ENCODE data around the gene SLC35F1. TPM values are rescaled to one million over a fixed set of nuclear protein-coding genes. Genes with fewer than 3 reads are reported as not detected.

Gene SLC35F1
- total and polyA plus RNA-seq, 4 donors: 27.8 to 68.7 (median 61.5) TPM

GRCh38 chr6:118179048-118179447 lies 272.0 kb downstream of the SLC35F1 start:
- H3K4me3 ChIP-seq (ENCODE audit: low read depth, low read length): no peak overlapping the region
- no peak overlapping the region for H3K27ac ChIP-seq (ENCODE audit: low read depth, low read length)
- H3K4me1 ChIP-seq (ENCODE audit: control insufficient read depth, insufficient read depth, low read length): no peaks in the 10 kb centered on the region
- DNase-seq (ENCODE audit: low read depth in 4 of 6, low spot score in 6 of 6): peak in 1 of 6 donors; percentile 62
- peaks cover 4% of the 10 kb centered on the region for H3K9me3 ChIP-seq (ENCODE audit: control insufficient read depth, insufficient read depth, low read length)
- no peaks in the 10 kb centered on the region for H3K27me3 ChIP-seq (ENCODE audit: control insufficient read depth, insufficient read depth, low read length)
- H3K36me3 ChIP-seq (ENCODE audit: control insufficient read depth, insufficient read depth, low read length): no peaks in the 10 kb centered on the region
- 82% methylated on average over 1 of the region's 1 CpG for WGBS (ENCODE audit: insufficient coverage)

GRCh38 chr6:118186672-118187567 lies 279.9 kb downstream of the SLC35F1 start:
- no CpG with 5 or more reads among the region's 1 CpG for WGBS (ENCODE audit: insufficient coverage)
- Histone ChIP-seq H3K4me1 (ENCODE audit: control insufficient read depth, insufficient read depth, low read length) (no peaks in the 10 kb centered on the region), H3K9me3 (ENCODE audit: control insufficient read depth, insufficient read depth, low read length) (no peaks in the 10 kb centered on the region), H3K27ac (ENCODE audit: low read depth, low read length) (no peak overlapping the region), H3K36me3 (ENCODE audit: control insufficient read depth, insufficient read depth, low read length) (no peaks in the 10 kb centered on the region), H3K4me3 (ENCODE audit: low read depth, low read length) (no peak overlapping the region), H3K27me3 (ENCODE audit: control insufficient read depth, insufficient read depth, low read length) (no peaks in the 10 kb centered on the region)
- DNase-seq (ENCODE audit: low read depth in 4 of 6, low spot score in 6 of 6): peak in 1 of 6 donors; percentile 20

- Histone ChIP-seq H3K4me1 (ENCODE audit: control insufficient read depth, insufficient read depth, low read length) (no peaks in the 10 kb centered on the region), H3K9me3 (ENCODE audit: control insufficient read depth, insufficient read depth, low read length) (no peaks in the 10 kb centered on the region), H3K4me3 (ENCODE audit: low read depth, low read length) (no peak overlapping the region), H3K36me3 (ENCODE audit: control insufficient read depth, insufficient read depth, low read length) (no peaks in the 10 kb centered on the region), H3K27me3 (ENCODE audit: control insufficient read depth, insufficient read depth, low read length) (no peaks in the 10 kb centered on the region), H3K27ac (ENCODE audit: low read depth, low read length) (no peak overlapping the region)
- DNase-seq (ENCODE audit: low read depth in 4 of 6, low spot score in 6 of 6): no peak
- WGBS (ENCODE audit: insufficient coverage): no CpG with 5 or more reads among the region's 3 CpGs
These were observed 280.6 kb downstream of the SLC35F1 start for GRCh38 chr6:118187568-118188164.

GRCh38 chr6:118188561-118188960 lies 281.5 kb downstream of the SLC35F1 start:
- H3K36me3 ChIP-seq (ENCODE audit: control insufficient read depth, insufficient read depth, low read length): no peaks in the 10 kb centered on the region
- WGBS (ENCODE audit: insufficient coverage): no CpG with 5 or more reads among the region's 2 CpGs
- H3K4me3 ChIP-seq (ENCODE audit: low read depth, low read length): no peak overlapping the region
- DNase-seq (ENCODE audit: low read depth in 4 of 6, low spot score in 6 of 6): no peak
- no peaks in the 10 kb centered on the region for H3K27me3 ChIP-seq (ENCODE audit: control insufficient read depth, insufficient read depth, low read length)
- H3K9me3 ChIP-seq (ENCODE audit: control insufficient read depth, insufficient read depth, low read length): no peaks in the 10 kb centered on the region
- H3K27ac ChIP-seq (ENCODE audit: low read depth, low read length): no peak overlapping the region
- H3K4me1 ChIP-seq (ENCODE audit: control insufficient read depth, insufficient read depth, low read length): no peaks in the 10 kb centered on the region

- no peaks in the 10 kb centered on the region for H3K9me3 ChIP-seq (ENCODE audit: control insufficient read depth, insufficient read depth, low read length)
- peaks cover 7% of the 10 kb centered on the region for H3K4me1 ChIP-seq (ENCODE audit: control insufficient read depth, insufficient read depth, low read length)
- no peak overlapping the region for H3K4me3 ChIP-seq (ENCODE audit: low read depth, low read length)
- peaks cover 4% of the 10 kb centered on the region for H3K27me3 ChIP-seq (ENCODE audit: control insufficient read depth, insufficient read depth, low read length)
- no peaks in the 10 kb centered on the region for H3K36me3 ChIP-seq (ENCODE audit: control insufficient read depth, insufficient read depth, low read length)
- DNase-seq (ENCODE audit: low read depth in 4 of 6, low spot score in 6 of 6): peak in 2 of 6 donors; percentile 42 to 48
- 40% methylated on average over 1 of the region's 3 CpGs for WGBS (ENCODE audit: insufficient coverage)
- no peak overlapping the region for H3K27ac ChIP-seq (ENCODE audit: low read depth, low read length)
These were observed 290.5 kb downstream of the SLC35F1 start for GRCh38 chr6:118197539-118197938.

- Histone ChIP-seq H3K27me3 (ENCODE audit: control insufficient read depth, insufficient read depth, low read length) (peaks cover 4% of the 10 kb centered on the region), H3K36me3 (ENCODE audit: control insufficient read depth, insufficient read depth, low read length) (no peaks in the 10 kb centered on the region), H3K4me3 (ENCODE audit: low read depth, low read length) (no peak overlapping the region), H3K27ac (ENCODE audit: low read depth, low read length) (no peak overlapping the region), H3K4me1 (ENCODE audit: control insufficient read depth, insufficient read depth, low read length) (peaks cover 7% of the 10 kb centered on the region), H3K9me3 (ENCODE audit: control insufficient read depth, insufficient read depth, low read length) (no peaks in the 10 kb centered on the region)
- 44% methylated on average over 1 of the region's 1 CpG for WGBS (ENCODE audit: insufficient coverage)
- DNase-seq (ENCODE audit: low read depth in 4 of 6, low spot score in 6 of 6): no peak
These were observed 291.7 kb downstream of the SLC35F1 start for GRCh38 chr6:118198746-118199145.

- no CpG with 5 or more reads among the region's 1 CpG for WGBS (ENCODE audit: insufficient coverage)
- H3K27ac ChIP-seq (ENCODE audit: low read depth, low read length): no peak overlapping the region
- H3K36me3 ChIP-seq (ENCODE audit: control insufficient read depth, insufficient read depth, low read length): no peaks in the 10 kb centered on the region
- DNase-seq (ENCODE audit: low read depth in 4 of 6, low spot score in 6 of 6): no peak
- no peaks in the 10 kb centered on the region for H3K9me3 ChIP-seq (ENCODE audit: control insufficient read depth, insufficient read depth, low read length)
- H3K4me1 ChIP-seq (ENCODE audit: control insufficient read depth, insufficient read depth, low read length): peaks cover 10% of the 10 kb centered on the region
- H3K27me3 ChIP-seq (ENCODE audit: control insufficient read depth, insufficient read depth, low read length): no peaks in the 10 kb centered on the region
- no peak overlapping the region for H3K4me3 ChIP-seq (ENCODE audit: low read depth, low read length)
These were observed 293.1 kb downstream of the SLC35F1 start for GRCh38 chr6:118200160-118200559.

- Histone ChIP-seq H3K27me3 (ENCODE audit: control insufficient read depth, insufficient read depth, low read length) (no peaks in the 10 kb centered on the region), H3K27ac (ENCODE audit: low read depth, low read length) (peak overlapping the region; percentile 67), H3K4me1 (ENCODE audit: control insufficient read depth, insufficient read depth, low read length) (peaks cover 6% of the 10 kb centered on the region), H3K9me3 (ENCODE audit: control insufficient read depth, insufficient read depth, low read length) (no peaks in the 10 kb centered on the region), H3K36me3 (ENCODE audit: control insufficient read depth, insufficient read depth, low read length) (no peaks in the 10 kb centered on the region), H3K4me3 (ENCODE audit: low read depth, low read length) (no peak overlapping the region)
- DNase-seq (ENCODE audit: low read depth in 4 of 6, low spot score in 6 of 6): no peak
- 80% methylated on average over 1 of the region's 1 CpG for WGBS (ENCODE audit: insufficient coverage)
These were observed 295.5 kb downstream of the SLC35F1 start for GRCh38 chr6:118202517-118202916.

- Histone ChIP-seq H3K36me3 (ENCODE audit: control insufficient read depth, insufficient read depth, low read length) (no peaks in the 10 kb centered on the region), H3K27ac (ENCODE audit: low read depth, low read length) (peak overlapping the region; percentile 67), H3K27me3 (ENCODE audit: control insufficient read depth, insufficient read depth, low read length) (no peaks in the 10 kb centered on the region), H3K4me3 (ENCODE audit: low read depth, low read length) (no peak overlapping the region), H3K4me1 (ENCODE audit: control insufficient read depth, insufficient read depth, low read length) (peaks cover 6% of the 10 kb centered on the region), H3K9me3 (ENCODE audit: control insufficient read depth, insufficient read depth, low read length) (no peaks in the 10 kb centered on the region)
- peak in 5 of 6 donors; percentile 21 to 66 (median 25) for DNase-seq (ENCODE audit: low read depth in 4 of 6, low spot score in 6 of 6)
These were observed 296.5 kb downstream of the SLC35F1 start for GRCh38 chr6:118203545-118203944.

GRCh38 chr6:118206221-118206620 lies 299.2 kb downstream of the SLC35F1 start:
- H3K9me3 ChIP-seq (ENCODE audit: control insufficient read depth, insufficient read depth, low read length): no peaks in the 10 kb centered on the region
- H3K4me1 ChIP-seq (ENCODE audit: control insufficient read depth, insufficient read depth, low read length): peaks cover 3% of the 10 kb centered on the region
- H3K36me3 ChIP-seq (ENCODE audit: control insufficient read depth, insufficient read depth, low read length): no peaks in the 10 kb centered on the region
- no peak overlapping the region for H3K4me3 ChIP-seq (ENCODE audit: low read depth, low read length)
- no peaks in the 10 kb centered on the region for H3K27me3 ChIP-seq (ENCODE audit: control insufficient read depth, insufficient read depth, low read length)
- H3K27ac ChIP-seq (ENCODE audit: low read depth, low read length): no peak overlapping the region
- no CpG with 5 or more reads among the region's 1 CpG for WGBS (ENCODE audit: insufficient coverage)
- DNase-seq (ENCODE audit: low read depth in 4 of 6, low spot score in 6 of 6): no peak
